Gastrocnemius medialis (tissue), 4 donors: Measurements from ENCODE around the gene PIK3C2G. TPM values are rescaled to one million over a fixed set of nuclear protein-coding genes. Genes with fewer than 3 reads are reported as not detected.

Source experiments
- ATAC-seq, 2 donors: fragments of 150-250 bp; one replicate each; pipeline ENCODE4 v1.9.1; 2016
- DNase-seq, 2 donors: peaks; one replicate each; pipeline ENCODE4 v3.0.0-alpha.2; 2019
- H3K27ac ChIP-seq, 4 donors: fragments of 200-600 bp; sonication (generic); 1 replicate in 1 of 4; 2 replicates in 3 of 4; pipeline ENCODE4 v1.5.1; 2016 to 2018; ENCODE audit warnings: mild to moderate bottlenecking in 2 of 4, moderate library complexity in 1 of 4
- H3K27me3 ChIP-seq, 3 donors: fragments of 200-600 bp; sonication (generic) in 2 of 3; 1 replicate in 1 of 3; 2 replicates in 2 of 3; pipeline versions ENCODE4 v1.5.1 to v1.6.0; 2016 to 2019; ENCODE audit warnings: mild to moderate bottlenecking in 1 of 3, moderate library complexity in 1 of 3
- H3K36me3 ChIP-seq, 2 donors: fragments of 200-600 bp; sonication (generic) in 1 of 2; one replicate each; pipeline ENCODE4 v1.5.1; 2017 to 2018
- H3K4me1 ChIP-seq, 2 donors: fragments of 200-600 bp; sonication (generic) in 1 of 2; one replicate each; pipeline ENCODE4 v1.5.1; 2016 to 2017; ENCODE audit warnings: mild to moderate bottlenecking in 2 of 2
- H3K4me3 ChIP-seq, 4 donors: fragments of 200-600 bp; sonication (generic) in 3 of 4; 1 replicate in 1 of 4; 2 replicates in 3 of 4; pipeline ENCODE4 v1.5.1; 2016 to 2019; ENCODE audit warnings: mild to moderate bottlenecking in 2 of 4
- H3K9me3 ChIP-seq, 3 donors: fragments of 200-600 bp; sonication (generic) in 2 of 3; 1 replicate in 1 of 3; 2 replicates in 2 of 3; pipeline ENCODE4 v1.5.1; 2016 to 2019
- POLR2A ChIP-seq, 2 donors: fragments of 450-650 bp; IDR thresholded peaks; one replicate each; pipeline ENCODE4 v1.6.1; 2017; ENCODE audit warnings: antibody characterized with exemption in 2 of 2, mild to moderate bottlenecking in 2 of 2, moderate library complexity in 2 of 2
- in situ Hi-C, 4 donors: fragments of 200-750 bp; cut with MboI; loops; one replicate each; pipeline versions ENCODE4 v1.15.0 to v1.8.0; 2017; ENCODE audit warnings: low sequenced_read_pairs in 4 of 4
- intact Hi-C: fragments of 100-400 bp; cut with DNase I; formaldehyde crosslinking; loops from one replicate; pipeline ENCODE4 v1.15.1; 2023; ENCODE audit warnings: low total_unique reads
- total RNA-seq, 4 donors: library from RNA; depleted of rRNA; stranded (reverse); fragments of >200 nt; gene quantifications; one replicate each; pipeline versions ENCODE4 v1.1.0 to v1.2.3, GENCODE V29; 2016
- TF ChIP-seq, protein P1 (sequence below), 5 experiments: fragments of 450-650 bp in 3 of 5; fragments of 200-600 bp in 2 of 5; sonication (generic) in 2 of 5; IDR thresholded peaks in 4 of 5; conservative IDR thresholded peaks in 1 of 5; 1 replicate in 4 of 5; 2 replicates in 1 of 5; pipeline ENCODE4 v1.5.1; 2016 to 2019; ENCODE audit warnings: antibody characterized with exemption in 5 of 5, mild to moderate bottlenecking in 3 of 5, moderate library complexity in 3 of 5

PIK3C2G gene
- total RNA-seq, 4 donors from 2014 or later, result 0.40 TPM; not detected in 3

DNA sequence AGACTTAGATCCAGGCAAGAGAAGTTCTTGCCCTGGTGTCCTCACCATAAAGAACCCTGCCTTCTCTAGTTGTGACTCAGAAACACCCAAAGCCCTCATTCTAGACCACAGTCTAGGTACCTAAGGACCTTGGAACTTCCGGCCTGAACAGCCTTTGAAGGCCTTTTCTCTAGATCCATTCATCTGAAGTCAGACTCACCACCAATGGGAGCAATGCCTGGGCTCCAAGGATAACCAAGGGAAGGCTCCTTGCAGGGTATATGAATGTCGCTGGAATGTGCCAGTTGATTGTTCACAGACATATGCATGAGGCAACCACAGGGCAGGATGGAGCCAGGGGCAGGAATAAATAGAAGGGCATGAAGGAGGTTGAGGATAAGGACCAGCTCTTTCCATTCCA lies 390.2 kb downstream of the PIK3C2G start:
- in situ Hi-C loops, result no loop called here
- ATAC-seq (no peak), DNase-seq (no peak)
- Histone ChIP-seq H3K4me3 (no peak overlapping the region), H3K27ac (no peak overlapping the region), H3K36me3 (no peaks in the 10 kb centered on the region), H3K9me3 (no peaks in the 10 kb centered on the region), H3K4me1 (no peaks in the 10 kb centered on the region), H3K27me3 (no peaks in the 10 kb centered on the region)
- no peak for TF ChIP-seq POLR2A (IDR thresholded peaks at IDR 0.05)
- TF ChIP-seq, protein P1, sequence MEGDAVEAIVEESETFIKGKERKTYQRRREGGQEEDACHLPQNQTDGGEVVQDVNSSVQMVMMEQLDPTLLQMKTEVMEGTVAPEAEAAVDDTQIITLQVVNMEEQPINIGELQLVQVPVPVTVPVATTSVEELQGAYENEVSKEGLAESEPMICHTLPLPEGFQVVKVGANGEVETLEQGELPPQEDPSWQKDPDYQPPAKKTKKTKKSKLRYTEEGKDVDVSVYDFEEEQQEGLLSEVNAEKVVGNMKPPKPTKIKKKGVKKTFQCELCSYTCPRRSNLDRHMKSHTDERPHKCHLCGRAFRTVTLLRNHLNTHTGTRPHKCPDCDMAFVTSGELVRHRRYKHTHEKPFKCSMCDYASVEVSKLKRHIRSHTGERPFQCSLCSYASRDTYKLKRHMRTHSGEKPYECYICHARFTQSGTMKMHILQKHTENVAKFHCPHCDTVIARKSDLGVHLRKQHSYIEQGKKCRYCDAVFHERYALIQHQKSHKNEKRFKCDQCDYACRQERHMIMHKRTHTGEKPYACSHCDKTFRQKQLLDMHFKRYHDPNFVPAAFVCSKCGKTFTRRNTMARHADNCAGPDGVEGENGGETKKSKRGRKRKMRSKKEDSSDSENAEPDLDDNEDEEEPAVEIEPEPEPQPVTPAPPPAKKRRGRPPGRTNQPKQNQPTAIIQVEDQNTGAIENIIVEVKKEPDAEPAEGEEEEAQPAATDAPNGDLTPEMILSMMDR (IDR thresholded peaks at IDR 0.05 in 4 of 5, conservative IDR thresholded peaks at IDR 0.05 in 1 of 5), result no peak
- intact Hi-C loops, result no loop called here

DNA sequence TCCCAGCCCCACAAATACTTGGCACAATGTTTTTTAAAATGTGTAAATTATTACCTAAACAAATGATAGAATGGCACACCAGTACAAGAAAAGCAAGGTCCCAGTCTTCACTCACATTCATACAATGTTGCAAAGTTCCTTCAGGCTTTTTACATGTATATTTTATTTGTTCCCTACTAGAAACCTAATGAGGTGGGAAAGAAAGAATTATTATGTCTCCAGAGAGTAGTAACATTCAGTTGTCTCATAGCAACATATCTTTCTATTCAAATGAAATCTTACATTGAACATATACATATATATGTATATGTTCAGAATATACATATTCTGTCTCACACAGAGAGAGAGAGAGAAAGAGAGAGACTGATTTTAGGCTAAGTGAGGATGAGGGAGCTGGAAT lies 391.3 kb downstream of the PIK3C2G start:
- Histone ChIP-seq H3K27ac (no peak overlapping the region), H3K36me3 (no peaks in the 10 kb centered on the region), H3K27me3 (no peaks in the 10 kb centered on the region), H3K4me1 (no peaks in the 10 kb centered on the region), H3K4me3 (no peak overlapping the region), H3K9me3 (no peaks in the 10 kb centered on the region)
- TF ChIP-seq, protein P1 (IDR thresholded peaks at IDR 0.05 in 4 of 5, conservative IDR thresholded peaks at IDR 0.05 in 1 of 5), result no peak
- TF ChIP-seq POLR2A (IDR thresholded peaks at IDR 0.05), result no peak
- intact Hi-C loops, result no loop called here
- in situ Hi-C loops, result no loop called here
- ATAC-seq, result no peak
- DNase-seq, result no peak

DNA sequence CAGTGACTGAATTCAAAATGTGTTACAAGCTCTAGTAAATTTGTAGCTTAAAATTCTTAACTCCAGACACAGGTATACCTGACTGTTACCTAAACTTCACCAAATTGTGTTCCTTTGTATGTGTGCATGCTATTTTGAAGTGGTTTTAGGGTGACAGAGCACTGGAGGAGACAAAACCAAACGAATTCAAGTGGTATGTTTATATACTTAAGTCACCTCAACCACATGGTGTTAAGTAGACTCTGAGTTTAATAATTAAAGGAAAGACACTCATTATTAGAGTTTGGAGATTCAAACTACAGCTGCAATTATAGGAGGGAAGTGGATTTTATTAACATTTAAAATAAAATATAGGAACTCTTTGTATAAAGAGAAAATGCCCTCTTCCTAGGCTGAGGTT lies 392.1 kb downstream of the PIK3C2G start:
- TF ChIP-seq, protein P1 (IDR thresholded peaks at IDR 0.05 in 4 of 5, conservative IDR thresholded peaks at IDR 0.05 in 1 of 5), result no peak
- no peak for TF ChIP-seq POLR2A (IDR thresholded peaks at IDR 0.05)
- in situ Hi-C loops (no loop called here), intact Hi-C loops (no loop called here)
- DNase-seq, result no peak
- Histone ChIP-seq H3K27me3 (no peaks in the 10 kb centered on the region), H3K36me3 (no peaks in the 10 kb centered on the region), H3K9me3 (no peaks in the 10 kb centered on the region), H3K27ac (no peak overlapping the region), H3K4me3 (no peak overlapping the region), H3K4me1 (no peaks in the 10 kb centered on the region)
- ATAC-seq, result no peak

DNA sequence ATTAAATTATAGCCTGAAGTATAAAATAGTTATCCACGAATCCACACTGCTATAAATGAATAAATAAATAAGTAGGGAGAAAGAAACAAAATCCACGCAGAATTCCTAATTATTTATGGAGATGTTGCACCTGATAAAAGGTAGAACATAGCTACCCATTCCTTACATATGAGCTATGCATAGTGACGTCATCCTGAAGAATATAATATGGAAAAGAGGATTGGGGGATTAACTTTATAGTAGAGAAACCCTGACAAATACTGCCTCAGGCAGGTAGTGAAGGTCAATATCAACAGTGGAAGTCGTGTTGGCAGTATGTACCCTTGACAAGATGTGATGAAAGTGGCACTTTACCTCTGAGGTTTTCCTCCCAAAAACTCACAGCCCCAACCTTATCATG lies 394.0 kb downstream of the PIK3C2G start:
- DNase-seq, result no peak
- in situ Hi-C loops, result no loop called here

GRCh38 chr12:18658179-18658578 lies 396.9 kb downstream of the PIK3C2G start:
- TF ChIP-seq, protein P1 (IDR thresholded peaks at IDR 0.05 in 4 of 5, conservative IDR thresholded peaks at IDR 0.05 in 1 of 5), result no peak
- TF ChIP-seq POLR2A (IDR thresholded peaks at IDR 0.05), result no peak
- Histone ChIP-seq H3K4me1 (no peaks in the 10 kb centered on the region), H3K36me3 (no peaks in the 10 kb centered on the region), H3K27ac (no peak overlapping the region), H3K27me3 (no peaks in the 10 kb centered on the region), H3K4me3 (no peak overlapping the region), H3K9me3 (no peaks in the 10 kb centered on the region)
- intact Hi-C loops, result no loop called here
- no peak for DNase-seq
- in situ Hi-C loops, result no loop called here
- ATAC-seq, result no peak

More for the DNA sequence above, 394.0 kb downstream of the PIK3C2G start:
- Histone ChIP-seq H3K27me3 (no peaks in the 10 kb centered on the region), H3K9me3 (no peaks in the 10 kb centered on the region), H3K27ac (no peak overlapping the region), H3K4me3 (no peak overlapping the region), H3K36me3 (no peaks in the 10 kb centered on the region), H3K4me1 (no peaks in the 10 kb centered on the region)
- intact Hi-C loops, result no loop called here
- ATAC-seq, result no peak
- TF ChIP-seq, protein P1 (IDR thresholded peaks at IDR 0.05 in 4 of 5, conservative IDR thresholded peaks at IDR 0.05 in 1 of 5), result no peak
- no peak for TF ChIP-seq POLR2A (IDR thresholded peaks at IDR 0.05)
